Memory B cell (primary cell): Measurements from ENCODE around the gene AGBL4.

ENCODE experiments used
- ATAC-seq: fragments of 150-1000 bp; cut with Tn5 transposase; 2 replicates; pipeline ENCODE4 v1.10.0; 2021; ENCODE audit warnings: low read depth, mild to moderate bottlenecking, moderate library complexity
- DNase-seq, 2 donors: peaks; one replicate each; pipeline ENCODE4 v3.0.0; 2022; ENCODE audit warnings: low spot score in 2 of 2
- H3K27ac Mint-ChIP-seq: one replicate; pipeline ENCODE4 v1.8.0; 2022; ENCODE audit warnings: mild to moderate bottlenecking, moderate library complexity, mixed read lengths
- H3K27me3 Mint-ChIP-seq: one replicate; pipeline ENCODE4 v1.8.0; 2022; ENCODE audit warnings: mixed read lengths
- H3K36me3 Mint-ChIP-seq: one replicate; pipeline ENCODE4 v1.8.0; 2022; ENCODE audit warnings: mild to moderate bottlenecking, mixed read lengths
- H3K4me1 Mint-ChIP-seq: one replicate; pipeline ENCODE4 v1.8.0; 2022; ENCODE audit warnings: mixed read lengths
- H3K4me3 Mint-ChIP-seq: one replicate; pipeline ENCODE4 v1.8.0; 2022; ENCODE audit warnings: mild to moderate bottlenecking, moderate library complexity, mixed read lengths
- H3K9me3 Mint-ChIP-seq: one replicate; pipeline ENCODE4 v1.8.0; 2022; ENCODE audit warnings: mixed read lengths

AGBL4 gene

DNA sequence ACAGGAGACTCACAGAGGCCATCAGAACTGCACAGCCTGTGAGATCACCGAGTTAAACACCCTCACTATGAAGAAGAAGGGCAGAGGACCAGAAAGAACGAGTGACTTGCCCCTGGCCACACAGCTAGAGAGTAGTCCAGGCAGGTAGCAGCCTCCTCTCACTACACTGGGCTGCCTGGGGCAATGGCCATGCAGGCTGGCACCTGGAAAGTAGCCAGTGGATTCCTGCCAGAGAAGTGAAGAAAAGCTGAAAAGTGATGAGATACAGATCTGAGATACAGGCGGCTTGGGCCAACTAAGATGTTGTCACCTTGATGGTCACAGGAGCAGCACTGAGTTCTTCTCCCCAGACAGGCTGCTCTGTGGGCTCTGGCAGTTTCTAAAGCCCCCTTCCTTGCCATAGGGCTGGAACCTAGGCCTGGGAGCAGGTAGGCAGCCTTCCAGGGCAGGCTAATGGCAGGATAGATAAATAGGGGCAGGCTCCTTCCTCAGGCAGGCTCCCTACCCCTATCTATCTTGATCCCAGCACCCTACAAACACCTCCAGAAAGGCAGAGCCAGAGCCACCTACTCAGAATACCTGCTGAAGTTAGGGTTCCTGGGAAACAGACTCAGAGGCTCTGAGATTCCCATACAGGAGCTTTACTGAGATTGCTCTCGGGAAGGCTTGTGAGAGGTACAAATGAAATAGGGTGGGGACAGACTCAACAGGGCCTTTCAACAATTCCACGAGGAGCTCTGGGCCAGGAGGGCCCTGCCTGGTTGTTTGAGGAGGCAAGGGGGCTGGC is 1353.3 kb downstream of the AGBL4 start:
- Mint-ChIP-seq H3K27me3 (peaks cover 13% of the 10 kb centered on the region), H3K9me3 (no peaks in the 10 kb centered on the region), H3K4me3 (no peak overlapping the region), H3K27ac (no peak overlapping the region), H3K36me3 (peaks cover 2% of the 10 kb centered on the region), H3K4me1 (peaks cover 4% of the 10 kb centered on the region)
- ATAC-seq (no peak), DNase-seq (no peak)

DNA sequence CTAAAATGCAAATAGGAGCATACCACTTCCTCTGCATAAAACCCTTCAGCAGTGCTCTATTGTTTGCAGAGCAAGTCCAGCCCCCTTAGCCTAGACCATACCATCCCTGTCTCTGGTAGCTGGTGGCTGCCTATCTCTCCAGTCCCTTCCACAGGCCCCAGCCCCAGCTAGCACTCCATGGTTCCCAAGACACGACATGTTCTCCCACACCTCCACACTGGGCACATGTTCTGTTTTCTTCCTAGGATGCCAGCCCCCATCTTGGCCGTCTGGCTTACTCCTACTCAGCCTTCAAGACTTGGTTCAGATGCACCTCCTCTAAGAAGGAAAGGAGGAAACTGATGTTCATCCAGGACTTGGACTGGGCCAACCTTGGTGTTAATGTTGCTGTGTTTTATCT is 1355.4 kb downstream of the AGBL4 start:
- no peak overlapping the region for H3K27ac Mint-ChIP-seq
- DNase-seq (no peak), ATAC-seq (no peak)
- H3K4me1 Mint-ChIP-seq = peaks cover 4% of the 10 kb centered on the region
- H3K9me3 Mint-ChIP-seq = no peaks in the 10 kb centered on the region
- H3K4me3 Mint-ChIP-seq = no peak overlapping the region
- peaks cover 1% of the 10 kb centered on the region for H3K27me3 Mint-ChIP-seq
- no peaks in the 10 kb centered on the region for H3K36me3 Mint-ChIP-seq

DNA sequence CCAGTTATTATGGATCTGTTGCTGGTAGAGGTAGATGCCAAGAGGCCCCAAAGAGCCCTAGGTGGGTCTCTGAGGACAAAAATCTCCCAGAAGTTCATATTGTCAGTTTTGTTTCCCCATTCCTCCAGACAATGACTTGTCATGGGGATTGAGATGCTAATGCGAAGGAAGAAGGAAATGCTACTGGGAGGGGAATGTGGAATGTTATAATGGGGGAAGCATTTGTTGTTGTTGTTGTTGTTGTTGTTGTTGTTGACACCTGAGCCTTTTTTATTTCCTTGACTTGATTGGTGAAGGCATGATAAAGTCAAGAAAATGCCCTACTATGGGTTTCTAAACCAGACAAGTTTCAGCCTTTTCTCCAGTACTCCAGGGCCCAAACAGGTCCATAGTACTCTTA is 1356.0 kb downstream of the AGBL4 start:
- DNase-seq (no peak), ATAC-seq (no peak)
- no peak overlapping the region for H3K4me3 Mint-ChIP-seq
- peaks cover 4% of the 10 kb centered on the region for H3K4me1 Mint-ChIP-seq
- H3K36me3 Mint-ChIP-seq = no peaks in the 10 kb centered on the region
- peaks cover 1% of the 10 kb centered on the region for H3K27me3 Mint-ChIP-seq
- no peaks in the 10 kb centered on the region for H3K9me3 Mint-ChIP-seq
- no peak overlapping the region for H3K27ac Mint-ChIP-seq

DNA sequence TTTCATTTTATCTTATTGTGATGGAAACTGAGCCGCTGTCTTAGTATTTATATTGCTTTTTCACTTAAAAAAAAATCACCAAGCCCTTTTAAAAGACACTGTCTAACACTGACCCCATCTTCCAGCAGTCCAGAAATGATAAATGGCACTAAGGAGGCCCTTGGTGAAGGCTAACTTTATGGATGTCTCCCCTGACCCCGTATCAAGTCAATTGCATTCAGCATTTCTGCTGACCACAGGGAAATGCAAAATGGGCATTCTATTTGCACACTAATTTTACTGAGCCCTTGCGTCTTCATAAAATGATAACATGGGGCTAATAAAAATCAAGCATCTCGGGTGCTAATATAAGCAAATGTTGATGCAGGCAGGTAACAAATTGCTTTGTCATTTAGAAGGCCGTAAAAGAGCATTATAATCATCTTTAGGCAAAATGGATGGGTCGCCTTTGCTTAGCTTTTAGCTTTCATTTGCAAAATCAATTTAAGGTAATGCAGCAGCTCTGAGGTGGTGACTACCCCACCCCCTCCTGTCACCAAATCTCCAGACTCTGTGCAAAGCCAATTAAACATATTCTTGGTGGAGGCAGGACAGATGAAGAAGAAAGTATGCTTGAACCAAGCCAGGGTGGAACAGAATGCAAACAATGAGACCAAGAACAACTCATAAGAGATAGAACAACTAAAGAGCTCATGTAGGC is 1357.9 kb downstream of the AGBL4 start:
- no peaks in the 10 kb centered on the region for H3K9me3 Mint-ChIP-seq
- no peak for DNase-seq

DNA sequence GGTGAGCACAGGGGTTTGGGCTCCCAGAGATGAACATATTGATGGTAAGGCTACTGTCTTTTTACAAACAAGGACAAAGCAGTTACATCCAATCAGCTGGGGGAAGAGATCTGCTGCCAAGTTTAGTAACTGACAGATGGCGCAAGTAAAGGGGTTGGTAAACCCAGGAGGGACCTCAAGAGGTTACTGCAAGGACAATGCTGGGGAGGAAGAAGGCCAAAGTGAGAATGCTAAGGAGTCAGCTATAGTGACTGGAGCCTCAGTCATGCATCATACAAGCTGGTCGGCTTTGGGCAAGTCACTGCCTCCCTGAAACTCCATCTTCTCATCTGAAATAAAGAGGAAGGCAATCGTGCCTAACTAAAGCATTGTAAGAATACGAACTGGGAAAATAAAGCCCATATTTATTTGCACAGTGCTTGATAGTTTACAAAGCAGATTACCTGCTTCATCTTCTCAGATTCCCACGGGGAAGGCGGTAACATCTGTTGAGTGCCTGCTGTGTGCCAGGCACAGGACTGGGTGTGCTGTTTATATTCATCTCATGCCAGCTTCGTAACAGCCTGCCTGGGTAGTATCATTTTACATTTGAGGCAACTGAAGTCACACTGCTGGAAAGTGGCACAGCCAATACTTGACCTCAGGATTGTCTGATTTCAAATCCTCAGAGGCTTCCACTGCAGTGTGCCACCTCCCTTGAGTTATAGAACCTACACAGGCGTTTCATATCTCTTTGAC is 1361.9 kb downstream of the AGBL4 start:
- no peak for DNase-seq
- no peak for ATAC-seq
- H3K4me3 Mint-ChIP-seq = no peak overlapping the region
- peaks cover 10% of the 10 kb centered on the region for H3K4me1 Mint-ChIP-seq
- H3K27ac Mint-ChIP-seq = no peak overlapping the region
- H3K9me3 Mint-ChIP-seq = no peaks in the 10 kb centered on the region
- H3K36me3 Mint-ChIP-seq = no peaks in the 10 kb centered on the region
- H3K27me3 Mint-ChIP-seq = peaks cover 2% of the 10 kb centered on the region

More for the DNA sequence above, 1357.9 kb downstream of the AGBL4 start:
- Mint-ChIP-seq H3K4me1 (peaks cover 4% of the 10 kb centered on the region), H3K4me3 (no peak overlapping the region), H3K36me3 (no peaks in the 10 kb centered on the region), H3K27ac (no peak overlapping the region), H3K27me3 (peaks cover 1% of the 10 kb centered on the region)
- no peak for ATAC-seq

DNA sequence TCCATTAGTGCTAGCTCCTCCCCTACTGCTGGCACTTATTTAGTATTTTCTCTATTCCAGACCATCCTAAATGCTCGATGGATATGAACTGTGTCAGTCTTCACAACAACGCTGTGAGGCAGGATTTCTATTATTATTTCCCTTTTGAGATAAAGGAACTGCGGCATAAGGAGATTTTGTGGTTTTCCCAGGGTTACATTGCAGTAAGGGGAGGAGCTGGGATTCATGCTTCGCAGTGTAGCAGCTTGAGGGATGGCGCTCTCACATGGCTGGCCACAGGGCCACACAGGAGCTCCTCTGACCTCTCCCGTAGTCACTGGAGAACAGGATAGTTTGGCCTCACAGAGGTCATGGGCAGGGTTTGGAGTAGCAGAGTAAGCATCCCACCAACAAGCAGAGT is 1364.0 kb downstream of the AGBL4 start:
- ATAC-seq = no peak
- Mint-ChIP-seq H3K36me3 (peaks cover 2% of the 10 kb centered on the region), H3K9me3 (no peaks in the 10 kb centered on the region), H3K27ac (no peak overlapping the region), H3K27me3 (peaks cover 3% of the 10 kb centered on the region), H3K4me1 (peaks cover 10% of the 10 kb centered on the region), H3K4me3 (no peak overlapping the region)
- DNase-seq = no peak

DNA sequence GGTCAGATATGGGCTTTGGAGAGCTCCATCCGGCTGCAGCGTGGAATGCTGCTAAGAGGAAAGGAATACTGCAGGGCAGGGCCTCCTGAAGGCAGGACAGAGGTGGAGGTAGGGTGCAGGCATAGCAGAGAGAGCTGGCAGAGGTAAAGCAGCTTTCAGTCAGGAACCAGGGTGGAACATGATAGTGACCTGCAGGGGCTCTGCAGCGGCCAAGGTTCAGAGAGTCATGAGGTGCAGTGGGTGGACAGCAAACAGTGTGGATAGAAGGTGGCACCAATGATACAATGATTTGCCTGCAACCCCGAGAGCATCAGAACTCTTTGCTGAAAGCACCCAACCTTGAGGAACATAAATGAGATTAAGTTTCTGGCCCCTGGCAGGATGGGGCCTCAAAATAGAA is 1366.3 kb downstream of the AGBL4 start:
- no peak for DNase-seq
- H3K4me1 Mint-ChIP-seq = peaks cover 10% of the 10 kb centered on the region
- H3K4me3 Mint-ChIP-seq = no peak overlapping the region
- peaks cover 2% of the 10 kb centered on the region for H3K36me3 Mint-ChIP-seq
- no peak overlapping the region for H3K27ac Mint-ChIP-seq
- ATAC-seq = no peak
- H3K9me3 Mint-ChIP-seq = no peaks in the 10 kb centered on the region
- H3K27me3 Mint-ChIP-seq = peaks cover 5% of the 10 kb centered on the region

DNA sequence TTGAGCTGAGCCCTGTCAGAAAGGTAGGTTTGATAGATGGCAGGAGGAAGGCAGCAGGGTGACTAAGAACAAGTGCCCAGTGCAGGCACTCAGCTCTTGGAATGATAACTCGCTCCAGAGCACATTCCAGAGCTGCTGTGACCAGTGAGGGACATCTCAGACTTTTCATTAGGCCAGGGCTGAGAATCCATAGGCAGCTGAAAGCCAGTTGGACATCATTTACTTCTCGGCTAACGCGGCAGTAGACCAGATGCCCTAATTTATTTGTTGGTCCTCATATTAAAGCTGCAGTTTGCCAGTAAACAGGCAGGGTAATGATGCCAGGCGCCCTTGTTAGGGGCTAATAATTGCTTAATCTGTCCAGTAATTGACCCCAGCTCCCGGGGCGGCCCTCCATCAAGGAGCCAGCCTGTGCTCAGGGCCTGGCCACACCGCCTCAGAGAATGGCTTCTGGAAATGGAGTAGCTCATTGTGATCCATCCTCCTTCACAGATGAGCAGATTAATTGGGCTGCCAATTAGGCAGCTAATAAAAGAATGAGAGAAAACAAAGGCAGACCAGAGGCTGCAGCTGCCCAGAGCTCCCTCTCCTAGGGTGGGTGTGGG is 1369.0 kb downstream of the AGBL4 start:
- peaks cover 10% of the 10 kb centered on the region for H3K4me1 Mint-ChIP-seq
- H3K9me3 Mint-ChIP-seq = no peaks in the 10 kb centered on the region
- H3K4me3 Mint-ChIP-seq = no peak overlapping the region
- no peak for ATAC-seq
- H3K36me3 Mint-ChIP-seq = peaks cover 2% of the 10 kb centered on the region
- H3K27me3 Mint-ChIP-seq = peaks cover 3% of the 10 kb centered on the region
- DNase-seq = no peak
- H3K27ac Mint-ChIP-seq = no peak overlapping the region

DNA sequence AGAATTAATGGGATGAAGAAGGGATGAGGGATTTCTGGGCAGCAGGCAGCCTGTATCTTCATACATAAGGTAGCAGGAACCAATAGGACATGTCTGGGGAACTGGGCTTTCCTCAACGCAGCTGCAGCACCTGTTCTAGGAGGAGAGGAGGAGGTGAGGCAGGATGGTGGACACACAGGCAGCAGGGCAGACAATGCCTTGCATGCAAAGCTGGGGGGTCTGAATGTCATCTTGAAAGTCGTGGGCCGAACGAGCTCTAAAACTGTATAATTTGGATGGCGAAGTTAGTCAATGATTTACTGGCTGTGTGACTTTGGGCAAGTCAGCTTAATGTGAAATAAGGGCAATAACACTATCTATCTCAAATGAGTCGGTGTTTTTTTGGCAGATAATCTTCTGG is 1371.4 kb downstream of the AGBL4 start:
- no peak for ATAC-seq
- Mint-ChIP-seq H3K27me3 (peaks cover 3% of the 10 kb centered on the region), H3K4me3 (no peak overlapping the region), H3K36me3 (peaks cover 2% of the 10 kb centered on the region), H3K4me1 (peaks cover 2% of the 10 kb centered on the region), H3K27ac (no peak overlapping the region), H3K9me3 (no peaks in the 10 kb centered on the region)
- DNase-seq = no peak

DNA sequence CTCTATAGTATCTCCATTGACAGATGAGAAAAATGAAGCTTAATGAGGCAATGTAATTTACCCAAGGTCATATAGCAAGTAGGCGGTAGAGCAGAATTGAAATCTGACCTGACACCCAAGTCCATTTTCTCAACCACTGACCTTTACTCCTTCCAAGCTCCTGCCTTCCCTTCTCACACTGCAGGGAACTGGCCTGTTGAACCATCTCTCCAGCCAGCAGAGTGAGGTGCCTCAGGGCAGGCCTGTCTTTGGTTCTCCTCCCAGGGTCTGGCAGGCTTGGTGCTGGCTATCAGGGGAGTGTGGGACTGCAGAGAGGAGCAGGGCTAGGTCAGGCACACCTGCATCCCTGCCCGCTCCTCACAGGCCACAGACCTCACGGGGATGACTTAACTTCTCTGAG is 1373.9 kb downstream of the AGBL4 start:
- H3K27ac Mint-ChIP-seq = no peak overlapping the region

DNA sequence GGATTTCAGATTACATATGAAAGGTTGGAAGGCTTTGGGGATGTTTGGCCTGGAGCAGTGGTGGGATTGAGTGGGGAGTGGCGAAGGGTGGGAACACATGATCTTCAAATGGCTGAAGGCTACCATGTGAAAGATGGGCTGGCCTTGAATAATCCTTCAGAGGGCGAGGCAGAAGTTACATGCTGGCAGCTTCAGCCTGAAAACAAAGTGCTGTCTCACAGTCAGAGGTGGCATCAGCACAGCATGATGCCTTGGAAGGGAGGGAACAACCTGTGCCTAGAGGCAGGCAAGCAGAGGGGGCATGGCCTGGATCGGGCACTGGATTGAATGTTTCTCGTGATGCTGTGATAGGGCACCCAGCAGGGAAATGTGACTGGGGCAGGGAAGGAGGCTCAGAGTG is 1377.9 kb downstream of the AGBL4 start:
- H3K27me3 Mint-ChIP-seq = peaks cover 5% of the 10 kb centered on the region
- no peaks in the 10 kb centered on the region for H3K4me1 Mint-ChIP-seq
- no peaks in the 10 kb centered on the region for H3K36me3 Mint-ChIP-seq
- H3K9me3 Mint-ChIP-seq = no peaks in the 10 kb centered on the region
- no peak overlapping the region for H3K27ac Mint-ChIP-seq
- DNase-seq (no peak), ATAC-seq (no peak)
- H3K4me3 Mint-ChIP-seq = no peak overlapping the region

More for the DNA sequence above, 1373.9 kb downstream of the AGBL4 start:
- H3K36me3 Mint-ChIP-seq = no peaks in the 10 kb centered on the region
- DNase-seq (no peak), ATAC-seq (no peak)
- no peaks in the 10 kb centered on the region for H3K4me1 Mint-ChIP-seq
- no peaks in the 10 kb centered on the region for H3K9me3 Mint-ChIP-seq
- H3K4me3 Mint-ChIP-seq = no peak overlapping the region
- peaks cover 5% of the 10 kb centered on the region for H3K27me3 Mint-ChIP-seq

DNA sequence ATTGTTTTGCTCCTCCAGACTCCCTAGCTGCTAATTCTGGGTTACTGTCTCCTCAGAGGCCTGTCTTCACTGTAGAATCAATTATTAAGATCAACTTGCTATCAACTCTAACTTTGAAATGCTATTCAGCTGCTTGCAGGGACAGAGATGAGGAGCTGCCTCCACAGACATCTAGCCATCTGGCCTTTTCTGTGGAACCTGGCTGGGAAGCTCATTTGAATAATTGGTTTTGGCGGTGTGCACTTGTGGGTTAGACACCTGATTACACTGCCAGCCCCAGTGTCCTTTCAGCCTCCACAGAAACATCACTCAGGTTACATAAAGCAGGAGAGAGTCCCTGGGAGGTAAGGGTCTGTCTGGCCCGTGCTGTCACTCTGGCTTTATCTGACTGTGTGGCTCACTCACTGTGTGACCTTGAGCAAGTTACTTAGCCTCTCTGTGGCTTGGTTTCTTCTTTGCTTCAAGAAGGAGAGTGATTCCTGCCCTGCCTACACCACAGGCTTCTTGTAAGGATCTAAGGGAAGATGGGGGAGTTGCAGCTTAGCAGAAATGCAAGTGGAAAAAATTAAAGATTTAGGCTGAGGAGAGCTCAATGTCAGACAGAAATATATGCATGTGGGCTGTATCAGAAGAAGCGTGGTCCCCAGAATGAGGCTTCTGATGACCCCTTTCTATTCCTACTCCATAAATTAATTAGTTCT is 1378.7 kb downstream of the AGBL4 start:
- ATAC-seq = no peak

DNA sequence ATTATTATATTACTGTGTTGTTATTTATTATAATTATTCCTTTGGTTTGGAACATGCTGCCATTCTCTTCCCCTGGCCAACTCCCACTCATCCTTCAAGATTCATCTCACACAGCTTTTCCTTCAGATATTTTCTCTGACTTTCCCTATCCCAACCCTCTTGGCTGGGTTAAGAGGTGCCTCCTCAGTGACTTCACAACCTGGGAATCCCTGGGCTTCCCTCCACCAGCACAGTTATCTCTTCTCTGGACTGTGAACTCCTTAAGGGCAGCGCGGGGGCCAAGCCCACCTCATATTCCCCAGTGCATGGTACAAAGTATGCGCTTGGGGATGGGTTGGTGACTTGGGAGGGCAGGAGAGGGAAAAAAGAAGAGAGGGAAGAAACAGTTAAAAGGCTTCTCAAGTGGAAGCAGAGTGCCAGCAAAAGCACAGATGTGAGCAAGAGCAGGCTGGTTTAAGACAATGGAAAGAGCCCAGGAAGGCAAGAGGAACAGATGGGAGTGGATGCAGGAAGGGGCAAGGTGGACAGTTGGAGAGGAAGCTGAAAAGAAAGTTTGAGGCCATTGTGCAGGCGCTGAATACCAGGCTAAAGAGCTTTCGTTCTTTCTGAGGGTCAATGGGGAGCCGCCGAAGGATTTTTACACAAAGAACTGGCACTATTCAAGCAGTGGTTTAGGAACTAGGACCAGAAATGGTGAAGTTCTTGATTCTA is 1379.4 kb downstream of the AGBL4 start:
- H3K27ac Mint-ChIP-seq = no peak overlapping the region
- ATAC-seq = no peak
- no peaks in the 10 kb centered on the region for H3K9me3 Mint-ChIP-seq
- no peak for DNase-seq
- H3K36me3 Mint-ChIP-seq = no peaks in the 10 kb centered on the region
- no peak overlapping the region for H3K4me3 Mint-ChIP-seq
- H3K4me1 Mint-ChIP-seq = no peaks in the 10 kb centered on the region
- peaks cover 5% of the 10 kb centered on the region for H3K27me3 Mint-ChIP-seq

More for the DNA sequence above, 1378.7 kb downstream of the AGBL4 start:
- no peak overlapping the region for H3K27ac Mint-ChIP-seq
- no peaks in the 10 kb centered on the region for H3K36me3 Mint-ChIP-seq
- H3K27me3 Mint-ChIP-seq = peaks cover 5% of the 10 kb centered on the region
- no peak for DNase-seq
- no peak overlapping the region for H3K4me3 Mint-ChIP-seq
- H3K9me3 Mint-ChIP-seq = no peaks in the 10 kb centered on the region
- no peaks in the 10 kb centered on the region for H3K4me1 Mint-ChIP-seq
